ENCODE results near the gene PHACTR4. TPM values are rescaled to one million over a fixed set of nuclear protein-coding genes. Genes with fewer than 3 reads are reported as not detected.
"Not testable (repeated sequence)": the region's sequence is repeated elsewhere in the genome, so short reads cannot be mapped to it uniquely, and the experiment has no call there.

Gene PHACTR4
- total RNA-seq, 2 experiments from 2014 or later = 19.5 to 21.5 TPM

DNA sequence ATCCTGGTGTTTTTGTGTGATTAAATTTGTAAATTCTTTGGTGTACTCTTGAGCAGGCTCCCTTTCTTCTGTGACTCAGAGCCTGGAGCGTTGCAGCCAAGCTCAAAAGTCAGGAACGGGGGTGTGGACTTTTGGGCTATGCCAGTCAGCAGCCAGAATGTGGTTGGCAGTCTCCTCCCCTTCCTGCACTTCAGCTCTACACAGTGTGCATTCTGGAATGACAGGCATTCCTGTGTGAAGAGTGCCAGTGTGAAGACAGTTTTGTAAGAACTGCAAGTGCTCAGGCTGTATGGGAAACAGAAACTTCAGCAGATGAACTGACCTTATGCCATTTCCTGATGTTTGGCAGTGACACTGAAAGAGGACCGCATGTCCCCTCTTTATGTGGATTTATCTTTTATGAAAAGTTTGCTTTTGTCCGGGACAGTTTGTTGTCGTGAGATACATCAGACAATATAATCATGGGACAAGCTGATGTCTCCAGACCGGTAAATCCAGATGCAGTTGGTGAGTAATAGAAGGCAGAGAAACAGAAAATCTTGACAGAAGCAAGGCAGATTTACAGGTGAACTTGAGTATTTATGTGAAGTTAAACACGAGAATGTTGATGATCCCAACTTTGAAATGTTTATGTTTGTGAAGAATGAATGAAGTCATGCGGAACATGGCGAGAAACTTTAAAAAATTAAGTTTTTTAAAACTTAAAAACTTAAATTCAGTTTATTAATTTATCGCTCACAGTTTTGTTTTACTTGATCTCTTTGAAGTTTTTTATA lies 68.6 kb downstream of the PHACTR4 start:
- DNase-seq = peak; percentile 18
- CTCF ChIA-PET = interaction anchor here (1.1 kb wide), 1 partner anchor 12 kb away, joined by 3 read pairs; no protein-coding TSS in a partner anchor
- POLR2A ChIA-PET = no interaction called here
- no peak overlapping the region for H3K4me3 Mint-ChIP-seq
- no peaks in the 10 kb centered on the region for H3K27me3 Mint-ChIP-seq
- H3K27ac Mint-ChIP-seq = no peak overlapping the region
- no peaks in the 10 kb centered on the region for H3K36me3 Mint-ChIP-seq
- peaks cover 21% of the 10 kb centered on the region for H3K4me1 Mint-ChIP-seq (ENCODE audit: low read depth)
- intact Hi-C loops (cut with micrococcal nuclease) = loop anchor here (2.0 kb wide), 1 partner anchor 17 kb away; no protein-coding TSS in a partner anchor
- no peaks in the 10 kb centered on the region for H3K9me3 Mint-ChIP-seq

- Mint-ChIP-seq H3K27ac (no peak overlapping the region), H3K27me3 (no peaks in the 10 kb centered on the region), H3K36me3 (peaks cover 5% of the 10 kb centered on the region), H3K9me3 (peaks cover 4% of the 10 kb centered on the region), H3K4me3 (no peak overlapping the region), H3K4me1 (ENCODE audit: low read depth) (peaks cover 21% of the 10 kb centered on the region)
- no peak for DNase-seq
- intact Hi-C loops (cut with micrococcal nuclease) = loop anchor here (2.0 kb wide), 1 partner anchor 19 kb away; no protein-coding TSS in a partner anchor
- ChIA-PET CTCF (no interaction called here), POLR2A (no interaction called here)
These were observed 69.8 kb downstream of the PHACTR4 start for GRCh38 chr1:28439320-28439719.

GRCh38 chr1:28441674-28442073 lies 72.1 kb downstream of the PHACTR4 start:
- Mint-ChIP-seq H3K27me3 (no peaks in the 10 kb centered on the region), H3K9me3 (peaks cover 4% of the 10 kb centered on the region), H3K36me3 (peaks cover 5% of the 10 kb centered on the region), H3K27ac (no peak overlapping the region), H3K4me1 (ENCODE audit: low read depth) (peaks cover 21% of the 10 kb centered on the region), H3K4me3 (no peak overlapping the region)
- ChIA-PET POLR2A (no interaction called here), CTCF (no interaction called here)
- intact Hi-C loops (cut with micrococcal nuclease) = no loop called here
- DNase-seq = no peak

DNA sequence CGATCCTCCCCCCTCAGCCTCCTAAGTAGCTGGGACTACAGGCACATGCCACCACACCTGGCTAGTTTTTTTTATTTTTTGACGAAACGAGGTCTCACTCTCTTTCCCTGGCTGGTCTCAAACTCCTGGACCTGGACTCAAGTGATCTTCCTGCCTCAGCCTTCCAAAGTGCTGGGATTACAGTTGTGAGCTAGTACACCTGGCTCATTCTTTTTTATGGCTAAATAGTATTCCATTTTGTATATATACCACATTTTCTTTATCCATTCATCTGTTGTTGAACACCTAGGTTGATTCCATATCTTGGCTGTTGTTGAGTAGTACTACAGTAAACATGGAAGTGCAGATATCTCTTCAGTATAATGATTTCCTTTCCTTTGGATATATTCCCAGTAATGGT lies 74.0 kb downstream of the PHACTR4 start:
- intact Hi-C loops (cut with micrococcal nuclease) = no loop called here
- Mint-ChIP-seq H3K9me3 (peaks cover 4% of the 10 kb centered on the region), H3K27ac (no peak overlapping the region), H3K4me3 (no peak overlapping the region), H3K4me1 (ENCODE audit: low read depth) (peaks cover 14% of the 10 kb centered on the region), H3K36me3 (peaks cover 5% of the 10 kb centered on the region), H3K27me3 (no peaks in the 10 kb centered on the region)
- POLR2A ChIA-PET = no interaction called here
- CTCF ChIA-PET = interaction anchor here (1.0 kb wide), 2 partner anchors 84 to 195 kb away, joined by 3 read pairs; no protein-coding TSS in a partner anchor
- DNase-seq = no peak

- Mint-ChIP-seq H3K27ac (no peak overlapping the region), H3K36me3 (peaks cover 5% of the 10 kb centered on the region), H3K4me1 (ENCODE audit: low read depth) (peaks cover 16% of the 10 kb centered on the region), H3K9me3 (peaks cover 4% of the 10 kb centered on the region), H3K4me3 (no peak overlapping the region), H3K27me3 (no peaks in the 10 kb centered on the region)
- CTCF ChIA-PET = no interaction called here
- no peak for DNase-seq
- intact Hi-C loops (cut with micrococcal nuclease) = no loop called here
- POLR2A ChIA-PET = no interaction called here
These were observed 78.1 kb downstream of the PHACTR4 start for GRCh38 chr1:28447679-28448078.

GRCh38 chr1:28448094-28448611 lies 78.6 kb downstream of the PHACTR4 start:
- CTCF ChIA-PET; intact Hi-C loops (cut with micrococcal nuclease); POLR2A ChIA-PET; H3K9me3 Mint-ChIP-seq; H3K36me3 Mint-ChIP-seq; H3K4me3 Mint-ChIP-seq; H3K27me3 Mint-ChIP-seq; DNase-seq; H3K27ac Mint-ChIP-seq: not testable (repeated sequence)
- H3K4me1 Mint-ChIP-seq (ENCODE audit: low read depth) = peaks cover 16% of the 10 kb centered on the region

DNA sequence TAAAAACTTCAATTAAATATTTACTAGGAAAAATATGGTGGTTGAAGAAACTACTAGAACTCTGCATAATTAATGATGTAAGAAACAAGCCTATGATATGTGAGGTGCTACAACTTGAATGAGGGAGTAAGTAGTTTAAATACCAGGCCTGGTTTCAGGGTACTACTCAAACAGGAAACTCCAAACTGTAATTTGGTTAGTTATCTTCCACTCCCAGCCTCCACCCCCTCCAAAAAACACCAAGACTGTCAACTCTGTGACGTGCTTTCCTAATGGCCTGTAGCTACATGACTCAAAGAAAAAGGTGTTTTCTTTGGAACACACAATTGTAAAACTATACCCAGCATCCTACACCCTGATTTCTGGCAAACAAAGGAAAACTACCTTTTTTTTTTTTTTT lies 80.4 kb downstream of the PHACTR4 start:
- Mint-ChIP-seq H3K27ac (peak overlapping the region; percentile 44), H3K36me3 (peaks cover 4% of the 10 kb centered on the region), H3K4me3 (no peak overlapping the region), H3K9me3 (no peaks in the 10 kb centered on the region), H3K27me3 (no peaks in the 10 kb centered on the region), H3K4me1 (ENCODE audit: low read depth) (peaks cover 16% of the 10 kb centered on the region)
- intact Hi-C loops (cut with micrococcal nuclease) = no loop called here
- ChIA-PET POLR2A (interaction anchor here (0.6 kb wide), 1 partner anchor 34 kb away, joined by 3 read pairs; no protein-coding TSS in a partner anchor), CTCF (interaction anchor here (0.5 kb wide), 1 partner anchor 590 kb away, joined by 3 read pairs; no protein-coding TSS in a partner anchor)
- peak; percentile 78 for DNase-seq

DNA sequence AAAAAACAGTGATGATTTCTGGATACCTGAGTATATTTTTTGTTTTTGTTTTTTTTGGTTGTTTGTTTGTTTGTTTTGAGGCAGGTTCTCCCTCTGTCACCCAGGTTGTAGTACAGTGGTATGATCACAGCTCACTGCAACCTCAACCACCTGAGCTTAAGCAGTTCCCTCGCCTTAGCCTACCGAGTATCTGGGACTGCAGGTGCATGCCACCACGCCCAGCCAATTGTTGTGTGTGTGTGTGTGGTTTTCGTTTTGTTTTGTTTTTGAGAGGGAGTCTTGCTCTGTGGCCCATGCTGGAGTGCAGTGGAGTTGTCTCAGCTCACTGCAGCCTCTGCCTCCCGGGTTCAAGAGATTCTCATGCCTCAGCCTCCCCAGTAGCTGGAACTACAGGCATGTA lies 81.0 kb downstream of the PHACTR4 start:
- no peak overlapping the region for H3K27ac Mint-ChIP-seq
- no peak for DNase-seq
- peaks cover 19% of the 10 kb centered on the region for H3K4me1 Mint-ChIP-seq (ENCODE audit: low read depth)
- no peak overlapping the region for H3K4me3 Mint-ChIP-seq
- intact Hi-C loops (cut with micrococcal nuclease) = no loop called here
- ChIA-PET POLR2A (interaction anchor here (1.0 kb wide), 1 partner anchor 131 kb away, joined by 3 read pairs; no protein-coding TSS in a partner anchor), CTCF (interaction anchor here (0.5 kb wide), 1 partner anchor 591 kb away, joined by 3 read pairs; no protein-coding TSS in a partner anchor)
- H3K9me3 Mint-ChIP-seq = no peaks in the 10 kb centered on the region
- H3K36me3 Mint-ChIP-seq = peaks cover 4% of the 10 kb centered on the region
- no peaks in the 10 kb centered on the region for H3K27me3 Mint-ChIP-seq

DNA sequence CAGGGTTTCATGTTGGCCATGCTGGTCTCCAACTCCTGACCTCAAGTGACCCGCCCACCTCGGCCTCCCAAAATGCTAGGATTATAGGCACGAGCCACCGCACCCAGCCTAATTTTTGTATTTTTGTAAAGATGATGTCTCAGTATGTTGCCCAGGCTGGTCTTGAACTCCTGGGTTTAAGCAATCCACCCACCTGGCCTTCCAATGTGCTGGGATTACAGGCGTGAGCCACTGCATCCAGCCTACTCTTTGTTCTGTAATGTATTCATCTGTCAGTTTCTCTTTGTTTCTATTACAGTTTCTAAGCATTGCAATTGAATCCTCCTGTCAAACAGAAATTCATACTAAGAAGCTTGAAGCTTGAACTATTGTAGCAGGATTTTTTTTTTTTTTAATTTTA lies 81.5 kb downstream of the PHACTR4 start:
- H3K27me3 Mint-ChIP-seq = no peaks in the 10 kb centered on the region
- ChIA-PET CTCF (interaction anchor here (0.6 kb wide), 1 partner anchor 333 kb away, joined by 3 read pairs; no protein-coding TSS in a partner anchor), POLR2A (interaction anchor here (1.0 kb wide), 1 partner anchor 130 kb away, joined by 3 read pairs; no protein-coding TSS in a partner anchor)
- intact Hi-C loops (cut with micrococcal nuclease) = no loop called here
- peaks cover 4% of the 10 kb centered on the region for H3K36me3 Mint-ChIP-seq
- H3K4me1 Mint-ChIP-seq (ENCODE audit: low read depth) = peaks cover 23% of the 10 kb centered on the region
- no peak for DNase-seq
- no peak overlapping the region for H3K27ac Mint-ChIP-seq
- no peaks in the 10 kb centered on the region for H3K9me3 Mint-ChIP-seq
- H3K4me3 Mint-ChIP-seq = no peak overlapping the region

DNA sequence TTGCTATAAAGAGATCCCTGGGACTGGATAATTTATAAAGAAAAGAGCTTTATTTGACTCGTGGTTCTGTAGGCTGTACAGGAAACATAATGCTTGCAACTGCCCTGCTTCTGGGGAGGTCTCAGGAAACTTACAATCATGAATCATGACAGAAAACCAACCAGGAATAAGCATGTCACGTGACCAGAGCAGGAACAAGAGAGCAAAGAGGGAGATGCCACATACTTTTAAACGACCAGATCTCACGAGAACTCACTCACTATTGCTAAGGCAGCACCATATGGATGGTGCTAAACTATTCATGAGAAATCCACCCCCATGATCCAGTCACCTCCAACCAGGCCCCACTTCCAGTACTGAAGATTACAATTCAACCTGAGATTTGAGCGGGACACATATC lies 86.5 kb downstream of the PHACTR4 start:
- CTCF ChIA-PET = interaction anchor here (0.8 kb wide), 1 partner anchor 152 kb away, joined by 3 read pairs; no protein-coding TSS in a partner anchor
- Mint-ChIP-seq H3K9me3 (no peaks in the 10 kb centered on the region), H3K27ac (peak overlapping the region; percentile 40), H3K4me1 (ENCODE audit: low read depth) (peaks cover 12% of the 10 kb centered on the region), H3K36me3 (peaks cover 5% of the 10 kb centered on the region), H3K27me3 (no peaks in the 10 kb centered on the region), H3K4me3 (no peak overlapping the region)
- peak; percentile 15 for DNase-seq
- intact Hi-C loops (cut with micrococcal nuclease) = no loop called here
- POLR2A ChIA-PET = no interaction called here

DNA sequence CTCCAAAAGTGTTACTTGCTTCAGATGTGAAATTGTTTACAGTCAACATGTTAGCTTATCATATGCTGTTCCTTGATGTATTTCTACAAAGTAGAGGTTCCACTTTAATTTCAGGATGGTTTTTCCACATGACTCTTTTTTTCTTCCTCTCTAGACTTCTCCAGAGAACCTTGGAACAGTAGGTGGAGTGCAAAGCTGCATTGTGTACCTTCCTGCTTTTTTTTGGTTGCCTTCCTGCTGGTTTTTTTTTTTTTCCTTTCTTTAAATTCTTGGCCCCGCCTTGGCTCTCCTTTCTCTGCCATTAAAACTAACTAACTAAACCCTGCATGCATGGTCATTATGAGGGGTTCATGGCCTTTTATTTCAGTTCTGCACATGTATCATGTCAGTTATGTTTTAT lies 88.1 kb downstream of the PHACTR4 start:
- H3K4me1 Mint-ChIP-seq (ENCODE audit: low read depth) = peaks cover 20% of the 10 kb centered on the region
- no peak overlapping the region for H3K4me3 Mint-ChIP-seq
- CTCF ChIA-PET = no interaction called here
- no peaks in the 10 kb centered on the region for H3K27me3 Mint-ChIP-seq
- POLR2A ChIA-PET = interaction anchor here (0.7 kb wide), 1 partner anchor 88 kb away, joined by 3 read pairs; no protein-coding TSS in a partner anchor
- no peak overlapping the region for H3K27ac Mint-ChIP-seq
- H3K36me3 Mint-ChIP-seq = peaks cover 5% of the 10 kb centered on the region
- H3K9me3 Mint-ChIP-seq = no peaks in the 10 kb centered on the region
- DNase-seq = no peak
- intact Hi-C loops (cut with micrococcal nuclease) = no loop called here

DNA sequence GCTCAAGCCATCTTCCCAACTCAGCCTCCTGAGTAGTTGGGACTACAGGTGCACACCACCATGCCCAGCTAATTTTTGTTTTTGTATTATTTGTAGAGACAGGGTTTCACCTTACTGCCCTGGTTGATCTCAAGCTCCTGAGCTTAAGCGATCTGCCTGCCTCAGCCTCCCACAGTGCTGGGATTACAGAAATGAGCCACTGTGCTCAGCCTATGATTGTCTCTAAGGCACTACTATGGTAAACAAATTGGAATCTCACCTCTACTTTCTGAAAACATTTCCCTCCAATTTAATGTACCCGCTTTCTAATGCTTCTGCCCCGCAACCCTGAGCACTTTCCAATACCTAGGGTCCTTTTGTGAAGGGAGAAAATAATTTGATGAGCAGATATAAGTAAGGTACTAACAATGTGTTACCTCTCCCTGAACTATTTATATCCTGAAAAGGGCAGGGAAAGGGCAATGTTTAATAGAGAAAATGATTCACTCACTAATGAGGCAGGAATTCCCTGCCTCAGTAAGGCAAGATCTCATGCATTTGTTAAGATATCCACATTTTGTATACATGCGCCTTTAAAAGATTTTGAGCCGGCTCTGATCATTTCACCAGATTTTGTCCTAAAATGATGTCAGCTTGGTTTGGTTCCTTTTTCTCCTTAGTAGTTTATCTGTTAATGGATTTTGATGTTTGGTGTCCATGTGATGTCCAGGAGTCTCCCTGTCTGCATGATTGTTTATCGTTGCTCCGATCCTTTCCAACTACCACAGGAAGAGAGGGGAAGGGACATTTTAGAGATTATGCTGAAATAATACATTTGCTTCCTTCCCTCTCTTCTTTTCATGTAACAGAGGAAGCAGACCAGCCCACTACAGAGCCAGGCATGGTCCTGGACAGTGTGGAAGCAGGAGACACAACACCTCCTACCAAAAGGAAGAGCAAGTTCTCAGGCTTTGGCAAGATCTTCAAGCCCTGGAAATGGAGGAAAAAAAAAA lies 89.0 kb downstream of the PHACTR4 start:
- H3K4me1 Mint-ChIP-seq (ENCODE audit: low read depth) = peaks cover 20% of the 10 kb centered on the region
- H3K4me3 Mint-ChIP-seq = no peak overlapping the region
- DNase-seq = no peak
- H3K9me3 Mint-ChIP-seq = no peaks in the 10 kb centered on the region
- ChIA-PET CTCF (no interaction called here), POLR2A (no interaction called here)
- peaks cover 1% of the 10 kb centered on the region for H3K36me3 Mint-ChIP-seq
- intact Hi-C loops (cut with micrococcal nuclease) = no loop called here
- no peaks in the 10 kb centered on the region for H3K27me3 Mint-ChIP-seq
- H3K27ac Mint-ChIP-seq = no peak overlapping the region
